Naive thymus-derived CD4-positive, alpha-beta T cell (primary cell): Measurements from ENCODE around the gene STX3. TPM values are rescaled to one million over a fixed set of nuclear protein-coding genes. Genes with fewer than 3 reads are reported as not detected.

ENCODE experiments used
- ATAC-seq: fragments of 150-1000 bp; cut with Tn5 transposase; 2 replicates; pipeline ENCODE4 v1.10.0; 2021; ENCODE audit warnings: mild to moderate bottlenecking, moderate library complexity
- CTCF ChIA-PET: fragments of 350-600 bp; sonication (Branson Sonifier 250); formaldehyde crosslinking; loops from one replicate; lab custom pipeline; 2021; ENCODE audit warnings: antibody characterized with exemption; lab: Charles Lee
- POLR2A ChIA-PET: fragments of 350-600 bp; sonication (Branson Sonifier 250); formaldehyde crosslinking; loops from one replicate; lab custom pipeline; 2021; ENCODE audit warnings: antibody characterized with exemption, inconsistent platforms; lab: Charles Lee
- DNase-seq, 9 donors: peaks; one replicate each; pipeline versions ENCODE4 v3.0.0 to v3.0.0-alpha.2; 2020 to 2022; ENCODE audit warnings: mixed read lengths in 1 of 9
- H3K27ac ChIP-seq: one replicate; pipeline ENCODE4 v1.7.0; 2013; ENCODE audit warnings: mild to moderate bottlenecking, low read depth, low read length, moderate library complexity
- H3K27me3 ChIP-seq, 2 donors: one replicate each; pipeline ENCODE4 v1.7.0; 2013; ENCODE audit warnings: low read length in 2 of 2, mild to moderate bottlenecking in 2 of 2, moderate library complexity in 2 of 2; ENCODE audit not compliant: control insufficient read depth in 2 of 2, insufficient read depth in 2 of 2
- H3K36me3 ChIP-seq, 3 experiments: 1 replicate in 2 of 3; 2 replicates in 1 of 3; pipeline ENCODE4 v1.7.0; 2013; ENCODE audit warnings: low read length in 3 of 3, mild to moderate bottlenecking in 3 of 3, moderate library complexity in 1 of 3; ENCODE audit not compliant: insufficient read depth in 3 of 3, control insufficient read depth in 2 of 3
- H3K4me1 ChIP-seq, 2 donors: one replicate each; pipeline ENCODE4 v1.7.0; 2013; ENCODE audit warnings: low read length in 2 of 2, mild to moderate bottlenecking in 2 of 2, moderate library complexity in 1 of 2; ENCODE audit not compliant: control insufficient read depth in 2 of 2, insufficient read depth in 2 of 2
- H3K4me3 ChIP-seq: 2 replicates; pipeline ENCODE4 v1.7.0; 2013; ENCODE audit warnings: mild to moderate bottlenecking, low read length
- H3K9me3 ChIP-seq, 3 experiments: 1 replicate in 2 of 3; 2 replicates in 1 of 3; pipeline ENCODE4 v1.7.0; 2013; ENCODE audit warnings: low read length in 3 of 3; ENCODE audit not compliant: control insufficient read depth in 2 of 3
- H3K27ac Mint-ChIP-seq, 9 donors: one replicate each; pipeline ENCODE4 v1.8.0; 2020 to 2022; ENCODE audit warnings: mixed read lengths in 9 of 9, mild to moderate bottlenecking in 8 of 9, moderate library complexity in 5 of 9, inconsistent platforms in 2 of 9
- H3K27me3 Mint-ChIP-seq, 5 donors: one replicate each; pipeline ENCODE4 v1.8.0; 2021 to 2022; ENCODE audit warnings: mixed read lengths in 5 of 5, mild to moderate bottlenecking in 1 of 5
- H3K36me3 Mint-ChIP-seq, 5 donors: one replicate each; pipeline ENCODE4 v1.8.0; 2020 to 2022; ENCODE audit warnings: mixed read lengths in 5 of 5, mild to moderate bottlenecking in 3 of 5, inconsistent platforms in 1 of 5
- H3K4me1 Mint-ChIP-seq, 7 donors: one replicate each; pipeline ENCODE4 v1.8.0; 2020 to 2022; ENCODE audit warnings: mixed read lengths in 7 of 7, mild to moderate bottlenecking in 3 of 7, inconsistent platforms in 1 of 7
- H3K4me3 Mint-ChIP-seq, 10 donors: one replicate each; pipeline ENCODE4 v1.8.0; 2020 to 2022; ENCODE audit warnings: mild to moderate bottlenecking in 10 of 10, mixed read lengths in 10 of 10, moderate library complexity in 6 of 10, inconsistent platforms in 2 of 10
- H3K9me3 Mint-ChIP-seq, 11 donors: one replicate each; pipeline ENCODE4 v1.8.0; 2020 to 2022; ENCODE audit warnings: mixed read lengths in 11 of 11, mild to moderate bottlenecking in 4 of 11, inconsistent platforms in 1 of 11, moderate library complexity in 1 of 11
- intact Hi-C, 2 donors: fragments of 100-400 bp; cut with micrococcal nuclease; formaldehyde crosslinking; loops; one replicate each; pipeline ENCODE4 v1.15.1; 2023
- polyA plus RNA-seq, 2 donors: library from polyadenylated mRNA; unstranded; fragments of 300-500 nt; fragmentation: Illumina TruSeq; gene quantifications; one replicate each; pipeline ENCODE4 v1.2.3, GENCODE V29; 2021
- total RNA-seq, 6 experiments: library from RNA in 5 of 6; stranded (reverse) in 5 of 6; gene quantifications; 1 replicate in 5 of 6; 2 replicates in 1 of 6; pipeline ENCODE4 v1.2.3 and lab custom pipeline; 2021 to 2026

Gene STX3
- total and polyA plus RNA-seq, 7 experiments from 2014 or later, result 3.5 to 67.4 (median 10.7) TPM

DNA sequence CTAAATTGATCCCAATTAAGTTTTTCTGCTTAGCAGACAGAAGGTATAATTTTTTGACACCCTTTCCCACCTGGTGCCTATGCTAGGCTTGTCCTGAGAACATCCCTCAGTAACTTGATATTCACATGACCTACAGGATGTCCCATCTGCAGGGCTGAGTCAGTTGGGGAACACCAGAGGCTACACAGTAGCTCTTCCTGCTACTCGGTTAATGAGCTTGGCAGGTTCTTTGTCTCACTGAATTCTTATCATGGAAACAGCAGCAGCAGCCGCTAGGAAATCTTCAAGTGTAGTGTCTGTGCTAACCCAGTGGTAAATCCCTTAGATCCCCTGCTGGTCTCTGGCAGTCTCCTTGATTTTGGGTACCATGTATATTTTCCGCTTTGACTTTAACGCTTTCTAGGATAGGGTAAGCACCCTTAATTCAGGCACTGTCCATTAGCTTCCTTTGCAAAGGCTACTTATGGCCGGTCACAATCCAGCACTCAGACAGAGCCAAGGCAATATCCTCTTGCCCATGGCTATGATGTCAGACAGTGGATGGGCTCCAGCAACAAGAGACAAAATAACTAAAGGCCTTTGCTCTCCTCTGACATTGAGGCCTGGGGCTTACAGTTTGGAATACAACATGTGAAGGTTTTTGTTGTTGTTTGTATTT is 46.9 kb downstream of the STX3 start:
- no peaks in the 10 kb centered on the region for H3K9me3 Mint-ChIP-seq
- no peak overlapping the region for H3K27ac Mint-ChIP-seq

DNA sequence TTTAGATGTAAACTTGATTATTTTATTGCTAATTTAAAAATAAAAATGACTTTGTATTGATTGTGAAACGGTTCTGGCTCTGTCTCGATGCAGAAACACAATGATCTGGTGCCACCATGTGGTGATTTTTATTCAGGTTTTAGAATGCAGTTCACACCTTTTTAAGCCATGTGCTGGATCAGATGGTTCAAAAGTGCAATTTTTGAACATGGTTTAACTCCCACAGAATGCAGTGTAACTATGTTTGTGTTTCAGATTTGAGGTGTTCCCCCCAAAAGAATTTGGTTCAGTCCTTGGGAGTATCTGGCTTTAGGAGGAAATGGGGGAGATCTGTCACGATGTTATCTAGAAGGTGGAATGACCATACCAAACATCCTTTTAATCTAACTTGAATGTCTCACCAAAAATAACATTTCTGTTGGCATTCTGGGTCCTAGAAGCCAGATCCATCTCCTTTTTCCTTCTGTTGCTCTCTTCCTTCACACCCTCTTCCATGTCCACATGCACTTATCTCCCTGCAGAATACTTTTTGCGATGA is 47.5 kb downstream of the STX3 start:
- POLR2A ChIA-PET, result interaction anchor here (2.5 to 6.2 kb wide), 2 partner anchors 30 to 48 kb away, joined by 7 to 24 read pairs; partner anchors contain the start of gene STX3
- peaks cover 0 to 26% (median 0%) of the 10 kb centered on the region in 7 donors for H3K4me1 Mint-ChIP-seq

More for the DNA sequence above, 46.9 kb downstream of the STX3 start:
- no peak for ATAC-seq
- Mint-ChIP-seq H3K36me3 (peaks cover 3 to 38% (median 13%) of the 10 kb centered on the region in 5 donors), H3K27me3 (no peaks in the 10 kb centered on the region), H3K4me3 (no peak overlapping the region), H3K4me1 (peaks cover 0 to 26% (median 0%) of the 10 kb centered on the region in 7 donors)
- no peaks in the 10 kb centered on the region for H3K9me3 ChIP-seq
- no peak overlapping the region for H3K4me3 ChIP-seq
- intact Hi-C loops, result loop anchor here (1.0 to 2.0 kb wide), 5 partner anchors 48 to 630 kb away; partner anchors contain the start of genes DTX4 (in 1 of the 2) and PATL1 (in 1 of the 2)
- peak in 1 of 9 donors; percentile 7 for DNase-seq
- no peak overlapping the region for H3K27ac ChIP-seq
- H3K27me3 ChIP-seq, result no peaks in the 10 kb centered on the region
- no peaks in the 10 kb centered on the region for H3K4me1 ChIP-seq
- POLR2A ChIA-PET, result interaction anchor here (0.7 to 6.2 kb wide), 3 partner anchors 30 to 52 kb away, joined by 3 to 24 read pairs (median 7); partner anchors contain the start of gene STX3
- H3K36me3 ChIP-seq, result peaks cover 0 to 20% (median 4%) of the 10 kb centered on the region in 3 experiments
- CTCF ChIA-PET, result interaction anchor here (0.6 to 3.4 kb wide), 10 partner anchors 8 to 265 kb away, joined by 3 to 79 read pairs (median 6); partner anchors contain the start of genes MRPL16 and STX3

GRCh38 chr11:59804061-59804460 is 48.9 kb downstream of the STX3 start:
- CTCF ChIA-PET, result interaction anchor here (0.9 to 3.1 kb wide), 3 partner anchors 32 to 50 kb away, joined by 3 to 14 read pairs (median 4); partner anchors contain the start of gene STX3
- Mint-ChIP-seq H3K4me1 (peaks cover 0 to 30% (median 6%) of the 10 kb centered on the region in 7 donors), H3K27me3 (no peaks in the 10 kb centered on the region), H3K27ac (no peak overlapping the region), H3K36me3 (peaks cover 3 to 35% (median 5%) of the 10 kb centered on the region in 5 donors), H3K9me3 (no peaks in the 10 kb centered on the region), H3K4me3 (no peak overlapping the region)
- intact Hi-C loops, result no loop called here
- Histone ChIP-seq H3K9me3 (no peaks in the 10 kb centered on the region), H3K27ac (no peak overlapping the region), H3K27me3 (no peaks in the 10 kb centered on the region), H3K4me1 (no peaks in the 10 kb centered on the region), H3K36me3 (peaks cover 0 to 29% (median 11%) of the 10 kb centered on the region in 3 experiments), H3K4me3 (no peak overlapping the region)
- ATAC-seq (no peak), DNase-seq (no peak)
- POLR2A ChIA-PET, result interaction anchor here (0.6 to 6.2 kb wide), 3 partner anchors 11 to 618 kb away, joined by 3 to 24 read pairs (median 3); partner anchors contain the start of gene STX3

More for the DNA sequence above, 47.5 kb downstream of the STX3 start:
- Histone ChIP-seq H3K36me3 (peaks cover 0 to 20% (median 7%) of the 10 kb centered on the region in 3 experiments), H3K4me3 (no peak overlapping the region), H3K27me3 (no peaks in the 10 kb centered on the region), H3K4me1 (no peaks in the 10 kb centered on the region), H3K9me3 (no peaks in the 10 kb centered on the region), H3K27ac (no peak overlapping the region)
- intact Hi-C loops, result loop anchor here (1.0 to 2.0 kb wide), 5 partner anchors 48 to 630 kb away; partner anchors contain the start of genes DTX4 (in 1 of the 2) and PATL1 (in 1 of the 2)
- Mint-ChIP-seq H3K27ac (peak overlapping the region in 1 of 9 donors; percentile 45), H3K36me3 (peaks cover 3 to 35% (median 7%) of the 10 kb centered on the region in 5 donors), H3K4me3 (no peak overlapping the region), H3K27me3 (no peaks in the 10 kb centered on the region), H3K9me3 (no peaks in the 10 kb centered on the region)
- peak; percentile 81 for ATAC-seq
- DNase-seq, result peak in 7 of 9 donors; percentile 43 to 70 (median 65)
- CTCF ChIA-PET, result interaction anchor here (1.0 to 3.4 kb wide), 6 partner anchors 30 to 266 kb away, joined by 3 to 79 read pairs (median 8); partner anchors contain the start of gene STX3

DNA sequence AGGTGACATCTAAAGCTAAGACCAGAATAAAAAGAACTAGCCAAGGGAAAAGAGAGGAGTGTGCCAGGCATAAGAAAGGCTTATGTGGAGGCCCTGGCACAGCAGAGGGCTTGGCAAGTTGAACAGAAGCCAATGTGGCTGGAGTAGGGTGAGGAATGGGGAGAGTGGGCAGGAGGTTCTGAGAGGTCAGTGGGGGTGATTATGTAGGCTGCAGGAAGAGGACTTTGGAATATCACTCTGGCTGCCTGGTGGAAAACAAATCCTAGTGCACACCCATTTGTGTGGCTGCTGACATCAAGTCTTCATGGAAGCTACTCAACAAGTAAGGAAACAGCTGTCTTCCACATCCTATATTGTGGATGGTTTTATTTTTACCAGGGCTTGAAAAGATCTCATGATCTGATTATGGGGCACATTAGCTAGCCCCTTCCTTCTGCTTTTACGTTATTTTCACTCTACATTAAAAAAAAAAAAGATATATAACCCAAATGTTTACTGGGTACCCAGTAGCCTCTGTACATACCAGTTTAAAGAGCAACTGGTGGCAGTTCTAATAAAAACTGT is 52.0 kb downstream of the STX3 start:
- peaks cover 4 to 9% of the 10 kb centered on the region in 2 donors for H3K4me1 ChIP-seq
- H3K36me3 ChIP-seq, result peaks cover 0 to 32% (median 11%) of the 10 kb centered on the region in 3 experiments
- no peak for DNase-seq
- Mint-ChIP-seq H3K9me3 (peaks cover 0 to 5% (median 0%) of the 10 kb centered on the region in 11 donors), H3K4me3 (no peak overlapping the region), H3K36me3 (peaks cover 3 to 29% (median 8%) of the 10 kb centered on the region in 5 donors), H3K4me1 (peaks cover 6 to 36% (median 25%) of the 10 kb centered on the region in 7 donors), H3K27me3 (no peaks in the 10 kb centered on the region), H3K27ac (peak overlapping the region in 2 of 9 donors; percentile 54 to 82)
- intact Hi-C loops, result no loop called here
- ChIA-PET CTCF (interaction anchor here (0.6 to 0.8 kb wide), 2 partner anchors 10 to 54 kb away, joined by 3 read pairs; no protein-coding TSS in a partner anchor), POLR2A (no interaction called here)
- no peaks in the 10 kb centered on the region for H3K27me3 ChIP-seq
- no peaks in the 10 kb centered on the region for H3K9me3 ChIP-seq
- no peak for ATAC-seq
- H3K27ac ChIP-seq, result no peak overlapping the region
- H3K4me3 ChIP-seq, result no peak overlapping the region

GRCh38 chr11:59810189-59810910 is 55.2 kb downstream of the STX3 start, which contains the start of gene MRPL16:
Gene MRPL16 (minus strand): TSS chr11:59810778. CDS start chr11:59810658, 120 bp downstream.
- Mint-ChIP-seq H3K36me3 (peaks cover 3 to 21% (median 8%) of the 10 kb centered on the region in 5 donors), H3K4me1 (peaks cover 6 to 35% (median 29%) of the 10 kb centered on the region in 7 donors), H3K9me3 (peaks cover 0 to 5% (median 0%) of the 10 kb centered on the region in 11 donors), H3K4me3 (peak within 1 kb of the TSS; percentile 88 to 95 (median 92)), H3K27ac (peak within 1 kb of the TSS; percentile 86 to 94 (median 92)), H3K27me3 (peaks cover 0 to 7% (median 0%) of the 10 kb centered on the region in 5 donors)
- Histone ChIP-seq H3K4me1 (peaks cover 4 to 9% of the 10 kb centered on the region in 2 donors), H3K9me3 (no peaks in the 10 kb centered on the region), H3K27me3 (no peaks in the 10 kb centered on the region), H3K4me3 (peak within 1 kb of the TSS; percentile 83), H3K27ac (peak within 1 kb of the TSS; percentile 75), H3K36me3 (peaks cover 0 to 32% (median 11%) of the 10 kb centered on the region in 3 experiments)
- peak; percentile 74 to 89 (median 83) for DNase-seq
- POLR2A ChIA-PET, result interaction anchor here (1.1 kb wide), 1 partner anchor 55 kb away, joined by 3 read pairs; the partner anchor contains the start of gene STX3
- ATAC-seq, result peak; percentile 100
- CTCF ChIA-PET, result interaction anchor here (0.6 to 3.8 kb wide), 8 partner anchors 9 to 1025 kb away, joined by 3 to 16 read pairs (median 3); partner anchors contain the start of gene STX3
- intact Hi-C loops, result loop anchor here (1.0 to 10.0 kb wide), 7 partner anchors 55 to 666 kb away; partner anchors contain the start of genes PATL1 (in 2 of the 2), STX3 (in 2 of the 2), FAM111A (in 1 of the 2) and OSBP (in 1 of the 2)
